HL-60 (cell line): ENCODE results near the gene SUGT1.

ENCODE experiments used
- DNase-seq, 2 experiments: peaks; one replicate each; pipeline ENCODE4 v3.0.0-alpha.2; 2010 to 2020; ENCODE audit warnings: low read depth in 1 of 2, low spot score in 1 of 2
- H3K27ac ChIP-seq: fragments of 250-450 bp; sonication (Bioruptor Pico); replicated peaks from 2 replicates; pipeline ENCODE4 v1.5.1; 2020; ENCODE audit warnings: mild to moderate bottlenecking, moderate library complexity
- H3K27me3 ChIP-seq: fragments of 250-450 bp; sonication (Bioruptor Pico); 2 replicates; pipeline ENCODE4 v1.5.1; 2021; ENCODE audit warnings: mild to moderate bottlenecking, moderate library complexity; ENCODE audit not compliant: insufficient read depth, poor library complexity, severe bottlenecking
- H3K4me3 ChIP-seq: replicated peaks from 2 replicates; pipeline ENCODE4 v1.5.1; 2011; ENCODE audit warnings: mild to moderate bottlenecking, control low read depth, low read length; ENCODE audit not compliant: insufficient read depth
- CTCF ChIP-seq: IDR thresholded peaks from one replicate; pipeline ENCODE4 v1.5.1; 2011; ENCODE audit warnings: low read length, control low read depth, inconsistent platforms; ENCODE audit not compliant: insufficient read depth
- GABPA ChIP-seq: IDR thresholded peaks from 2 replicates; pipeline ENCODE4 v1.6.1; 2012; ENCODE audit warnings: low read depth
- POLR2AphosphoS5 ChIP-seq: IDR thresholded peaks from 2 replicates; pipeline ENCODE4 v1.6.1; 2012; ENCODE audit warnings: low read depth
- REST ChIP-seq: IDR thresholded peaks from 2 replicates; pipeline ENCODE4 v1.6.1; 2012; ENCODE audit warnings: low read depth; ENCODE audit not compliant: insufficient replicate concordance
- SPI1 ChIP-seq: IDR thresholded peaks from 2 replicates; pipeline ENCODE4 v1.6.1; 2012; ENCODE audit warnings: low read depth, mild to moderate bottlenecking, borderline replicate concordance

The SUGT1 gene

GRCh38 chr13:52650731-52651130, 1.9 kb upstream of the SUGT1 start:
- Histone ChIP-seq H3K27ac (no peak overlapping the region), H3K27me3 (no peaks in the 10 kb centered on the region), H3K4me3 (peak overlapping the region; percentile 79)
- DNase-seq, result no peak
- TF ChIP-seq POLR2AphosphoS5 (no peak), SPI1 (no peak), REST (no peak), CTCF (no peak), GABPA (no peak)

GRCh38 chr13:52651897-52652195, 790 bp upstream of the SUGT1 start:
- peak overlapping the region; percentile 79 for H3K4me3 ChIP-seq
- no peak for DNase-seq
- TF ChIP-seq SPI1 (no peak), CTCF (no peak), POLR2AphosphoS5 (no peak), GABPA (no peak), REST (no peak)
- H3K27me3 ChIP-seq, result no peaks in the 10 kb centered on the region
- H3K27ac ChIP-seq, result peak overlapping the region; percentile 94

- peak overlapping the region; percentile 79 for H3K4me3 ChIP-seq
- DNase-seq, result no peak
- H3K27me3 ChIP-seq, result no peaks in the 10 kb centered on the region
- peak overlapping the region; percentile 94 for H3K27ac ChIP-seq
- TF ChIP-seq CTCF (no peak), GABPA (no peak), POLR2AphosphoS5 (no peak), SPI1 (no peak), REST (no peak)
Observed at GRCh38 chr13:52652980-52653303, 306 bp downstream of the SUGT1 start.
